ENCODE data around the gene GIPC2. TPM values are rescaled to one million over a fixed set of nuclear protein-coding genes. Genes with fewer than 3 reads are reported as not detected.

GIPC2 gene
- polyA plus RNA-seq, 1 experiment: 0.04 TPM

DNA sequence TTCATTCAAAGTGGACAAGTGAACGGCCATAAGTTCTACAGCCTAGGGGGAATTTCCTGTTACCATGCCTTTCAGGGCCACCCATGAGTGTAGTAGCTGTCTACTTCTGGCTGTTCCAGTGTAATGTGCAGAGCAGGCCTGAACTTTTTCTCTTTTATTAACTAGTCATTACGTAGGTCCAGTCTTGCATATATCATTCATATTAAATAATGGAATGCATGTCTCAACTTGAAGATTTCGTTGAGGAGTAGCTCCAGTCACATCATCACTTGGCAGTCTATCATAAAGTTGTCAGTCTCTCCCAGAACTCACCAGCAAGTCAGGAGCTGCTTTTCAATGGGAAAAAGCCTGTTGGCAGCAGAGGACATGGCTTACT is 12.0 kb upstream of the GIPC2 start:
- TF ChIP-seq CTCF (IDR thresholded peaks at IDR 0.05; ENCODE audit: insufficient read depth, low read depth, low read length): no peak
- Histone ChIP-seq H3K27me3 (ENCODE audit: control insufficient read depth, insufficient read depth, low read length) (no peaks in the 10 kb centered on the region), H3K4me3 (ENCODE audit: low read depth, low read length) (no peak overlapping the region), H3K36me3 (ENCODE audit: control insufficient read depth, insufficient read depth, low read length) (no peaks in the 10 kb centered on the region)
- DNase-seq (ENCODE audit: low read depth): no peak
- ChIA-PET POLR2A (no interaction called here), CTCF (interaction anchor here (1.3 kb wide), 1 partner anchor 9 kb away, joined by 3 read pairs; no protein-coding TSS in a partner anchor)

DNA sequence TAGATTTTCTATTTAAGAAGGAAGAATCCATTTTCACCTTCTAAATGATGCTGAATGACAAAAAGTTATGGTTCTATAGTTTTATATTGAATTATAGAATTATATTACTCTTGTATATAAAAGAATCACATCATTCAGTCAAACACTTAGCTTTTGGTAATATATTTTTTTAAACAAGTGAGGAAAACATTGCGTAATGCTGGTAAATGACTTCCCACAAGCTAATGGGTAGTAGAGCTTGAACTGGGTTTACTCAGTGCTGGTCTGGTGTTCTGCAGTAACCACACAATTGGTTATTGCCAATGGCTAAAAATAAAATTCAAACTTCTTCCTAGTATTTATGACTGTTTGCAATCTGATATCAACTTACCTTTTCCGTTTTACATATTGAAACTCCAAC is 10.6 kb upstream of the GIPC2 start:
- Histone ChIP-seq H3K4me3 (ENCODE audit: low read depth, low read length) (no peak overlapping the region), H3K36me3 (ENCODE audit: control insufficient read depth, insufficient read depth, low read length) (no peaks in the 10 kb centered on the region), H3K27me3 (ENCODE audit: control insufficient read depth, insufficient read depth, low read length) (no peaks in the 10 kb centered on the region)
- ChIA-PET CTCF (no interaction called here), POLR2A (no interaction called here)
- TF ChIP-seq CTCF (IDR thresholded peaks at IDR 0.05; ENCODE audit: insufficient read depth, low read depth, low read length): no peak
- DNase-seq (ENCODE audit: low read depth): no peak

DNA sequence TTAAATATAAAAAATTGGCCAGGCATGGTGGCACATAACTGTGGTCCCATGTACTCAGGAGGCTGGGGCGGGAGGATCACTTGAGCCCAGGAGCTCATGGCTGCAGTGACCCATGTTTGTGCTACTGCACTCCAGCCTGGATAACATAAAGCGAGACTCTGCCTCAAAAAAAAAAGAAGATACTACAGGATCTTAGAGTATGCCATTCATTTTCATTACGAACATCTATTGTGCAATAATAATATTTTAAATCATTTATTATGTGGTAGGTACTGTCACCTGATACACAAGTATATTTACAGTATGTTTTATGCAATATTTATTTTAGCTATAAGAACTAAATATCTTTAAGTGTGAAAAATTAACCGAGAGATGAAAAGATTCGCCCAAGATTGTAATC is 9.3 kb upstream of the GIPC2 start:
- CTCF ChIA-PET: interaction anchor here (1.5 kb wide), 1 partner anchor 11 kb away, joined by 4 read pairs; no protein-coding TSS in a partner anchor
- POLR2A ChIA-PET: no interaction called here

DNA sequence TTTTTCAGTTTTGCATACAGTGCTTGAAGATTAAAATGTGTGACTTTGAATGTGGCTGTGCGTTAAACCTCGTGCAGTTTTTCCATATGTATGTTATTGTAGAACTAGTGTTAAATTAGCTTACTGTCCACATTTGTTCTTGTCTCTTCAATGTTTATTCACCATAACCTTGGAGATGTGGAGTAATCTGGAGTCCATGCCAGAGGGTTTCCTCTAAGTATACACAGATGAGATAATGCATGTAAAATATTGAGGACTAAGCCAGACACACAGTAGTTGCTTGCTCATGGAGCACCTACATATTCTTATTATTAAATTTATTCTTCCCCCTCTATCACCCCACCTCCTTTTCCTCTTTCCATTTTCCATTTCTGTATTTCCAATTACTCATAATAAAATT is 7.7 kb upstream of the GIPC2 start:
- CTCF ChIA-PET: no interaction called here
- DNase-seq (ENCODE audit: low read depth): no peak
- H3K36me3 ChIP-seq (ENCODE audit: control insufficient read depth, insufficient read depth, low read length): no peaks in the 10 kb centered on the region
- no peak overlapping the region for H3K4me3 ChIP-seq (ENCODE audit: low read depth, low read length)
- POLR2A ChIA-PET: no interaction called here
- H3K27me3 ChIP-seq (ENCODE audit: control insufficient read depth, insufficient read depth, low read length): no peaks in the 10 kb centered on the region
- no peak for TF ChIP-seq CTCF (IDR thresholded peaks at IDR 0.05; ENCODE audit: insufficient read depth, low read depth, low read length)

More for the DNA sequence above, 9.3 kb upstream of the GIPC2 start:
- no peak for DNase-seq (ENCODE audit: low read depth)
- no peak overlapping the region for H3K4me3 ChIP-seq (ENCODE audit: low read depth, low read length)
- no peaks in the 10 kb centered on the region for H3K27me3 ChIP-seq (ENCODE audit: control insufficient read depth, insufficient read depth, low read length)
- H3K36me3 ChIP-seq (ENCODE audit: control insufficient read depth, insufficient read depth, low read length): no peaks in the 10 kb centered on the region
- no peak for TF ChIP-seq CTCF (IDR thresholded peaks at IDR 0.05; ENCODE audit: insufficient read depth, low read depth, low read length)

- ChIA-PET CTCF (interaction anchor here (0.6 kb wide), 1 partner anchor 34 kb away, joined by 3 read pairs; no protein-coding TSS in a partner anchor), POLR2A (no interaction called here)
- H3K4me3 ChIP-seq (ENCODE audit: low read depth, low read length): no peak overlapping the region
- no peak for TF ChIP-seq CTCF (IDR thresholded peaks at IDR 0.05; ENCODE audit: insufficient read depth, low read depth, low read length)
- no peak for DNase-seq (ENCODE audit: low read depth)
- H3K36me3 ChIP-seq (ENCODE audit: control insufficient read depth, insufficient read depth, low read length): no peaks in the 10 kb centered on the region
- H3K27me3 ChIP-seq (ENCODE audit: control insufficient read depth, insufficient read depth, low read length): no peaks in the 10 kb centered on the region
Measured at GRCh38 chr1:78038491-78038939, 7.3 kb upstream of the GIPC2 start.
